Peyer's patch (tissue), 4 donors: Measurements from ENCODE around the gene OR11H6.

Source experiments
- CTCF ChIP-seq, 6 experiments: fragments of 450-650 bp in 4 of 6; fragments of 200-600 bp in 2 of 6; sonication (generic) in 1 of 6; IDR thresholded peaks; one replicate each; pipeline ENCODE4 v1.5.1; 2017 to 2019; ENCODE audit warnings: antibody characterized with exemption in 6 of 6, mild to moderate bottlenecking in 3 of 6, moderate library complexity in 1 of 6
- POLR2A ChIP-seq, 2 donors: fragments of 450-650 bp; IDR thresholded peaks; one replicate each; pipeline ENCODE4 v1.5.1; 2017; ENCODE audit warnings: antibody characterized with exemption in 2 of 2, mild to moderate bottlenecking in 2 of 2, moderate library complexity in 2 of 2

GRCh38 chr14:20198991-20199390 lies 24.5 kb upstream of the OR11H6 start:
- TF ChIP-seq CTCF (IDR thresholded peaks at IDR 0.05) = no peak
- no peak for TF ChIP-seq POLR2A (IDR thresholded peaks at IDR 0.05)
